AG10803 (cell line): ENCODE results near the gene NUPR1.

ENCODE experiments used
- DNase-seq: peaks from one replicate; pipeline ENCODE4 v3.0.0; 2010; ENCODE audit warnings: low read depth
- H3K4me3 ChIP-seq: 2 replicates; pipeline ENCODE4 v1.5.1; 2011; ENCODE audit warnings: mild to moderate bottlenecking, low read length, control low read depth
- CTCF ChIP-seq: conservative IDR thresholded peaks from 2 replicates; pipeline ENCODE4 v1.5.1; 2011; ENCODE audit warnings: mild to moderate bottlenecking, low read length, control low read depth, inconsistent platforms

Gene NUPR1

GRCh38 chr16:28574925-28575324, 36.2 kb upstream of the NUPR1 start:
- TF ChIP-seq CTCF: no peak
- no peak for DNase-seq
- H3K4me3 ChIP-seq: no peak overlapping the region

- DNase-seq: no peak
- no peak for TF ChIP-seq CTCF
- no peak overlapping the region for H3K4me3 ChIP-seq
These were observed 35.3 kb upstream of the NUPR1 start for GRCh38 chr16:28573738-28574718.

- peak; percentile 7 for DNase-seq
- no peak for TF ChIP-seq CTCF
- no peak overlapping the region for H3K4me3 ChIP-seq
These were observed 34.1 kb upstream of the NUPR1 start for GRCh38 chr16:28572696-28573510.

- no peak for DNase-seq
- TF ChIP-seq CTCF: no peak
- H3K4me3 ChIP-seq: no peak overlapping the region
These were observed 31.4 kb upstream of the NUPR1 start for GRCh38 chr16:28569968-28570752.

GRCh38 chr16:28569021-28569420, 30.2 kb upstream of the NUPR1 start:
- H3K4me3 ChIP-seq: no peak overlapping the region

More at GRCh38 chr16:28569021-28569420, 30.2 kb upstream of the NUPR1 start:
- DNase-seq: peak; percentile 41
- no peak for TF ChIP-seq CTCF
